Activated CD8-positive, alpha-beta memory T cell treated with anti-CD3 and anti-CD28 coated beads, Interleukin-2, amount 50 U/mL, for 1 hour (primary cell): ENCODE data around the gene ESPNL.
"Not testable (repeated sequence)": the region's sequence is repeated elsewhere in the genome, so short reads cannot be mapped to it uniquely, and the experiment has no call there.

Experiments used
- DNase-seq: peaks from one replicate; pipeline ENCODE4 v3.0.0-alpha.2; 2020; ENCODE audit errors: extremely low read depth

Gene ESPNL

DNA sequence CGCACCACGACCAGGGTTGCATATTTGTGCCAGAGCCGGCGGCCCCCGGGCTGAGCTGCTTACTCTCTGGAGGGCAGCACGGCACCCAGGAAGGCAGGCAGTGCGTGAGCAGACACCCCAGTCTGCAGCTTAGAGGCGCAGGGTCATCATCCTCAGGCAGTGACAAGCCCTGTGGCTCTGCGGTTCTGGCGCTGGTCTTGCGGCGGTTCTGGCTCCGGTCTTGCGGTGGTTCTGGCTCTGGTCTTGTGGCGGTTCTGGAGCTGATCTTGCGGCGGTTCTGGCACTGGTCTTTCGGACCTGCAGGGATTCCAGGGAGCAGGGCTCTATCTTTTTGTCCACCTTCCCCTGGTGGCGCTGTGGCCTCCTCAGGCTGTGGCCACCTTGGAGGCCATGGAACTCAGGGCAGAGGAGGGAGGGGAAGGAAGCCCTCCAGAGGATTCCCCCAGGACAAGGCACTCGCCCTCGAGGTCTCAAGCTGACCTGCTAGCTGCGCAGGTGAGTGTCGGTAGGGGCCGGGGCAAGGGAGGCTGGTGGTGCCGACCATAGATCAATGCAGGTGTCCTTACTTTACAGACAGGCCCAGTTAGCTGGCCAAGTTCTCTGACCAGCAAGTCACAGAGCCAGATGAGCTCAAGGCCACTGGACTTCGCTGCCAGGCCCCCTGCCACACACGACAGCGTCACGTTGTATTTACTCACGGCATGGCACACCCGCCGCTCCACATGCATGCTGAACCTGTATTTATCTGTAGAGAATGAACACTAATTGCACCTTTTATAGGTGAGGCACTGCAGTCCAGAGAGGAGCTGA, 14.9 kb downstream of the ESPNL start:
- DNase-seq: no peak

DNA sequence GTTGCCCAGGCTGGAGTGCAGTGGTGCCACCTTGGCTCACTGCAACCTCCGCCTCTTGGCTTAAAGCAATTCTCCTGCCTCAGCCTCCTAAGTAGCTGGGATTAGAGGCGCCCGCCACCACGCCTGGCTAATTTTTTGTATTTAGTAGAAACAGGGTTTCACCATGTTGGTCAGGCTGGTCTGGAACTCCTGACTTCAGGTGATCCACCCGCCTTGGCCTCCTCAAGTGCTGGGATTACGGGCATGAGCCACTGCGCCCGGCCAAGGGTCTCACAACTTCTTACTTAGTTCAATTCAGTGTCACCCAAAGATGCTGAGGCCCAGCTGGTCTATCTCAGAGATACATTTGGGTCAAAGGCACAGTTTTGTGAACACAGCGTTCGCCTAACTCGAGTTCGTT, 15.6 kb downstream of the ESPNL start:
- DNase-seq: not testable (repeated sequence)

DNA sequence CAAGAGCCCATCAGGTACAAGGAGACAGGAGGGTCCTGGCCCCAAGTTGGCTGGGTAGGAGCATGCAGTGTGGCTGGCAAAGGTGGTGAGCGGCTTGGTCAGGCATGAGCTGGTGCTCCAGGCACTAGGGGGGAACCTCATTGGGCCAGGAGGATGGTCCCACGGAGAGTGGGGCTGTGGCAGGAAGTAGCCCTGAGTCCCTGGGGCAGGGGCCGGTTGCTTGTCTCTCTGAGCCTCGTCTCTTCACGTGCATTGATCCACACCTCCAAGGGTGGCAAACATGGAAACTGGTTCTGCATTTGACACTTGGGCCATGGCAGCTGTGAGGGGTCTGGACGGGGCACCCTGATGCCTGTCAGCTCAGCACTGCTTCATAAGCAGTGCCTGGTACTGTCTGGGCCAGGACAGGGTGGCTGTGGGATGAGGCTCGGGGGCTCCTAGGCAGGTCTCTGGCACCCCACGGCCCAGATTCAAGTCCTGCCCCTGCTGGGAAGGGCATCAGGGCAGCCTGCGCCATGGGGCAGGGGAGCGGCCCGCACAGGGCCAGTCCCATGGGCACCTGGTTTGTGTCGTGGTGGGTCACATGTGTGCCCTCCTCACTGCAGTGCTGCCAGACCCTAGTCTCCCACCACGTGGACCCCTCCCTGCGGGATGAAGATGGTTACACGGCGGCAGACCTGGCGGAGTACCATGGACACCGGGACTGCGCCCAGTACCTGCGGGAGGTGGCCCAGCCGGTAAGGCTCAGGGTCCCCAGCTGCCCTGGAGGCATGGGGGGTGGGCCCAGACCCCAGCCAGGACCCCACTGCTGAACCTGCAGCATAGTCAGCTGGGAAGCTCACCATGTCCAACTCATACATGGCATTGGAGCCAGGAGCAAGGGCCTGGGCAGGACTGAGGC, 16.4 kb downstream of the ESPNL start:
- no peak for DNase-seq

DNA sequence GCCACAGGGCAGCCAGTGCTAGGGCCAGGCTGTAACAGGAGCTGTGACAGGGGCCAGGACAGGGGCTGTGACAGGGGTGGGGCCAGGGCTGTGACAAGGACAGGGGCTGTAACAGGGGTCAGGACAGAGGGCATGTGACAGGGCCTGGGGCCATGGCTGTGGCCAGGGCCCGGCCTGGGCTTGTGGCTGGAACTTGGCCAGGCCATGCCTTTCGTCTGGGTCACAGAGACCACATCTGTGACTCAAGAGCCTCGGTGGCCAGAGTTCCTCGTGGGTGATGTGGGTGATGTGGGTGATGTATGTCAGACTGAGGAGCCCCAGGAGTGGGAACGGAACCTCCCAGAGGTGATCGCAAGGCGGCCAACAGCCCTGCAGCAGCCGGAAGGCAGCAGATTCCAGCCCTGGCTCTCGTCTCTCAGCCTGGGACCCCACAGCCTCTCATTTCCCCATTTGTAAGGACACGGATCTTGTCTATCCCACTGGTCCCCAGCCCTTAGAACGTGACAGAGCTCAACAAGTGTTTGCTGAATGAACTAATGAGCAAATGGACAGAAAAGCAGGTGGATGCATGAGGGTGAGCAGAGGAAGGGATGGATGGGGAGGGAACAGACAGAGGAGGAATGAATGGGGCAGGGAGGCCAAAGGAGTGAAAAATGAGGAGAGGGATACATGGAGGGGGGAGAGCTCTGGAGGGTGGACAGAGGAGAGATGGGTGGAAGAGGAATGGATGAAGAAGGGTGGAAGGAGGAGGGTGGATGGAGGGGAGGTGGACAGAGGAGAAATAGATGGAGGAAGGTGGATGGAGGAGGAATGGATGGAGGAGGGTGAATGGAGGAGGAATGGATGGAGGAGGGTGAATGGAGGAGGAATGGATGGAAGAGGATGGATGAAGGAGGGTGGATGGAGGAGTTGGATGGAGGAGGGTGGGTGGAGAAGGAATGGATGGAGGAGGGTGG, 17.3 kb downstream of the ESPNL start:
- no peak for DNase-seq

DNA sequence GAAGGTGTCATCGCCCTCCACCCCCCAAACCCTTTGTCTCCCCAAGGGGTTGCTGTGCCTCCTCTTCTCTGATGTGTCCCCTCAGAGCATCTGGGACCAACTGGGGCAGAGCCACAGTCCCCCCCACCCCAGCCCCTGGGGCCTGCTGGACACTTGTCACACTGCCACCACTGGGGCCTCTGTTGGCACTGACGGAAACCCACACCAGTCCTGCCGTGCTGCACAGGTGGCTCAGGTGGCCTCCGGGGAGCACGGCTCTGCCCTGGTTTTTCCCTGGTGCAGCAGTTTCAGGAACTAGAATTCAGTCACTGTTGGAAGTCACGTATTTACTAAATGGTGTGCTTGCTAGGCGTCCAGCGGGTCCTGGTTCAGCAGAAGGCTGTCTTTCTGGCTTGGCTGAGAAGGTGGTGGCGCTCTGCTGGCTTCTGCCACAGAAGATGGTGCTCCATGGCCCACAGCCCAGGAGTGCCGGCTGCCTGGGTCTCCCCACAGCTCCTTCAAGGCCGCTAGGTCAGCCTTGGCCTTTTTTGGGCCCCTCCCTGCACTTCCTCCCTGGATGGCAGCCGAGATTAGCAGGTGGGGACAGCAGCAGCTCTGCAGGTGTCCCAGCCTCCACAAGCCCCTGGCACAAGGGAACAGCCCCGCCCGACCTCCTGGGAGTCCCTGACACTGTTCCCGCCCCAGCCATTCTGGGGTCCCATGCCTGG, 19.8 kb downstream of the ESPNL start:
- DNase-seq: no peak

DNA sequence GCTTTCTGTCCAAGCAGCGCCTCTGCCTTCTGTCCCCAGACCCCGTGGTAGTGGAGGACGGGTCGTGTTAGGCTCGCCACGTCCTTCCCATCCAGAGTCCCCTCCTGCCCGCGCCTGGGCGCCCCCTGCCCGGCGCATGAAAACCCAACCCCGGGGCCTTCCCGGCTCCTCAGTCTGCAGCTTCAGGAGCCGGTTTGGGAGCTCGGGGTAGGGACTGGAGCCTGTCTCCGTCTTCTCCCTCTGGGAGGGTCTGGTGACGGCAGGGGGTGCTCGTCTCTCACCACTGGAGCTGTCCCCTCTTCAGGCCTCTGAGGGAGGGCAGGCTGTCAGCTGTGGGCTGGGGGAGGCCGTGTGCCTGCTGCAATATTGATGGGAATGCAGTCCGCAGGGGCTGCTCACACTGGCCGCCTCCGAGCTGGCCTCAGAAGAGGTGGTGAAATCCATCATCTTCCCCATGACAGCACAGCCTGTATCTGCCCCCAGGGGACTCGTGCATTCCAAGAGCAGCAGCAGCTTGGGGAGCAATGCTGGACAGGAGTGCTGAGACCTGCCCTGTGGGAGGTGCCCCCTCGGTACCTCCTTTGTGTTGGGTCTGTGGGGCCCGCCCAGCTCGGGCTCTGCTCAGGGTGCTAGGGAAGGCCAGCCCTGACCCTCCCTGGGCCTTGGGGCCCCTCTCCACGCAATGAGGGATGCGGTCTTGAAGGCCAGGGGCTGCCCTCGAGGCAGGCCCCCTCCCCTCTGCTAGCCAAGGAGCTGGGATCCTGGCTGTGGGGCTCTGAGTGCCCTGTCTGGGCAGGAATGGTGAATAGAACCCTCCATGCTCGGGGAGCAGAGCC, 20.5 kb downstream of the ESPNL start:
- DNase-seq: no peak

DNA sequence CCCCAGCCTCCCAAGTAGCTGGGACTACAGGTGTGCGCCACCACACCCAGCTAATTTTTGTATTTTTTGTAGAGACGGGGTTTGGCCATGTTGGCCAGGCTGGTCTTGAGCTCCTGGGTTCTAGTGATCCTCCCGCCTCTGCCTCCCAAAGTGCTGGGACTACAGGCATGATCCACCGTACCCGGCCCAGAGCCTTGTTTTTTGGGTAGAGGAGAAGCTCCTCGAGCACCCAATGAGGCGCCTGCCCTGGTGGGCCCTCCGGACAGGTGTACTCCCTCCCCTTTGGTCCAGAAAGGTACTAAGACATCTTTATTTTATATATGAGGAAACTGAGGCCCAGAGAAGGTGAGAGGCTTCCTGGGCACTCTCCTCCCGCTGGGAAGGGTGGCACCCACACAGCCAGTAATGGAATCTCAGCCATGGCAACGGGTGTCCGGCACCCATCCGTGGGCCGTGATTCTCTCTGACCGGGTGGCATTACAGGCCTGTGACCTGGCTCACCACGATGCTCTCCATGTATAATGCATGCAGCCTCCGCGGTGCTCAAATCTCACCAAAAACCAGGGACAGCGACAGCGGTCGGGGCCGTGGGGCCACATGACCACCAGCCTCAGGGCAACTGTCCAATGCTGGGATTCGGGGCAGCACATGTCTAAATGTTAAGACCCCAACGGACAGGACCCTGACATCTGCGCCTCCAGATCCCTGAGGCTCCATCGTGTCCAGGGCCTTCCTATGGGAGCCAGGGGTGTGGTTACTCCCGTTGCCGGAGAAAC, 21.6 kb downstream of the ESPNL start:
- no peak for DNase-seq

DNA sequence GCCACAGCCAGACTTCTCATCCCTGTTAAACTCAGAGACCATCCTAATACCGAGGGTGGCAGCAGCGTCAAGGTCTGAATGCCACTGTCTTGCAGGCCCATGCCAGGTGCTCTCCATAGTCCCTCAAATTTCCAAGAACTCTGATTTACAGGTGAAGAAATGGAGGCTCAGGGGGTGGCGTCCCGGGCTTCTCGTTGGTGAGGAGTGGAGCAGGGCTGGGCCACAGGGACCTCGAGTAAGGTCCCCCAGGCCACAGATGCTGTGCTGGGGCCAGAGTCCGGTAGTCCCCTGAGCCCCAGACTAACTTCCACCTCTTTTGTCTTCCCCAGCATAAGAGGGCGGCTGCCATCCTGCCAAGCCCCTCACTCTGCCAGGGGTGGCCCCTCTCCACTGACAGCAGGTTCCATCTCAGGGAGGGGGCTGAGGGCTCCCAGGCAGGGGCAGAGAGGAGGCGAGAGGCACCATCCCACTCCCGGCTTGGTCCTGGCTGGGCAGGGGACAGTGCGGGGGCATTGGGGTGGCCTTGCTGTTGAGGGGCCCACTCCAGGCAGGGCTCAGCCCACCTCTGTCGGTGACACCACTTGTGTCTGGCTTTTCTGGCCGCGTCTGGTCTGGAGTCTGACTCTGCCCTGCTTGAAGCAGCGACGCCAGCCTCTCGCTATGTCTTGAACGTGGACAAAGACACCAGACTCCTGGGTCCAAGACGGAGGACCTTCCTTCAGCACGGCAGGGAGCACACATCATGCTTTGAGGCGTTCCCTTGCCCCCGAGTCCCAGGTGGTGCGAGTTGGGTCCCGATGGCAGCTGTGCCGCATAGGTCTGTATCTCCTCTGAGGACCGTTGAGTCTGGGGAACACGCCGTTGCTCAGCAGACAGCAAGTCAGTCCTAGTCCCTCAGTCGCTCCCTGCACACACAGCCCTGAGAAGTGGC, 22.4 kb downstream of the ESPNL start:
- DNase-seq: no peak

DNA sequence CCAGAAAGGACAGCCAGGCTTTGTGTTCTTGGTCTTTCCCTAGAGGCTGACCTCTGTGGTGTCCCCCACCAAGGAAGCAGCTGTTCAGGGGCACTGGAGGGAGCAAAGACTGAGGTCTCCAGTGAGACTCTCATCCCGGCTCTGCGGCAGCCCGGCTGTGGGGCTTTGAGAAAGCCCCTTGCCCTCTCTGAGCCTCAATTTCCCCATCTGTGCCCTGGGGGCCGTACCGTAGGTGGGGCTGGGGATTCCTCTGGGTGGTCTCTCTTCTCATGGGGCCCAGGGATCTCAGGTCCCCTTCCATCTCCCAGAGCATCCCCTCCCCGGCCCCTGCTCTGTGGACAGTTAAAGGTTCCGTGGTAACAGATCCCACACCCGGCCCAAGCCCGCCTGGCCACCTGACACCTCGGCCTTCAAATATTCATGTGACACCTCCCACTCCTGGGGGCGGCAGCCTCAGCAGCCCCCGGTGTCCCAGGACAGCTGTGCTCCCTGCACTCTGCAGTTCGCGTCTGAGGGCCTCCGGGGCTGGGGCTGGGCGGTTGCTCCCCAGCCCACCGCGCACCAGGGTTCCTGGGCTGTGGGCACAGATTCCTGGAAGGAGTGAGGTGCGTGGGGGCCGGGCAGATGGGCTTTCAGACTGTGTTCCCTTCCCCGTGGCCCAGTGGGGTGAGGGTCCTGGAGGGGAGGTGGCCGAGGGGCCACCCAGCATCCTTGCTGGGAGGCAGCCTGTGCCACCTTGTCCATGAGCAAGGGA, 23.3 kb downstream of the ESPNL start:
- DNase-seq: no peak

DNA sequence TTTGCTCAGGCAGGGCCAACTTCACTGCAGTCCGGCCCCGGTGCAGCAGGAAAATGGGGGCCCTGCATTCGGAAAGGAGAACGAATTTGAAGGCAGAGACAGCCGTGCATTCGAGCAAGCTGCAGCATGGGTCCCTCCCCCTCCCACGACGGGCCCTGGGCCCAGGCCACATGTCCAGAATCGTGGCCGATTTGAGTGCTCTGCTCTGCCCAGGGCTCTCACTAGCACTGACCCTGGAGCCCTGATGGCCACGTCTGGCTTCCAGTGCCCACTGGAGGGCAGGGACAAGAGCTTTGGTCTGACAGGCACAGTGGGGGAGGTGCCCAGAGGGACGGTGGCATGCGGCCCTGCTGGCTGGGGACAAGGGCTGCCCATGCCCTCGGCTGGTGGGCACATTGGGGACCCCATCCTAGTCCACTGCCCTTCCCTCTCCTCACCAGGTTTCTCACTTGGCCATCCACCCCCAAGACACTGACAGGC, 23.9 kb downstream of the ESPNL start:
- DNase-seq: no peak

DNA sequence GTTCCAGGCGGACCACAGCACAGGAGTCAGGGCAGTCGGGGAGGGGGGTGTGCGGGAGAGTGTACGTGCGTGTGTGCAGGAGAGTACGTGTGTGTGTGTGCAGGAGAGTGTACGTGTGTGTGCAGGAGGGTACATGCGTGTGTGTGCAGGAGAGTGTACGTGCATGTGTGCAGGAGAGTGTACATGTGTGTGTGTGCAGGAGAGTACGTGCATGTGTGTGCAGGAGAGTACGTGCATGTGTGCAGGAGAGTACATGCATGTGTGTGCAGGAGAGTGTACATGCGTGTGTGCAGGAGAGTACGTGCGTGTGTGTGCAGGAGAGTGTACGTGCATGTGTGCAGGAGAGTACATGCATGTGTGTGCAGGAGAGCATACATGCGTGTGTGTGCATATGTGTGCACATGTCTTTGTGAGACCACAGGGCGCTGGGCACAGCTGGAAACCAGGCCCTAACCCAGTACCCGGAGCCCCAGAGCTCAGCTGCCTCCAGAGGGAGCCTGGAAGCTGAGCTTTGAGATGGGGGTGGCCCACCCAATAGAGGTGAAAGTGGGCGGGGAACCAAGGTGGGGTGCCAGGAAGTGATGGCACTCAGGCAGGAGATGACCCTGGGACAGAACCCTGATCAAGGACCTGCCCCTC, 24.5 kb downstream of the ESPNL start:
- no peak for DNase-seq

DNA sequence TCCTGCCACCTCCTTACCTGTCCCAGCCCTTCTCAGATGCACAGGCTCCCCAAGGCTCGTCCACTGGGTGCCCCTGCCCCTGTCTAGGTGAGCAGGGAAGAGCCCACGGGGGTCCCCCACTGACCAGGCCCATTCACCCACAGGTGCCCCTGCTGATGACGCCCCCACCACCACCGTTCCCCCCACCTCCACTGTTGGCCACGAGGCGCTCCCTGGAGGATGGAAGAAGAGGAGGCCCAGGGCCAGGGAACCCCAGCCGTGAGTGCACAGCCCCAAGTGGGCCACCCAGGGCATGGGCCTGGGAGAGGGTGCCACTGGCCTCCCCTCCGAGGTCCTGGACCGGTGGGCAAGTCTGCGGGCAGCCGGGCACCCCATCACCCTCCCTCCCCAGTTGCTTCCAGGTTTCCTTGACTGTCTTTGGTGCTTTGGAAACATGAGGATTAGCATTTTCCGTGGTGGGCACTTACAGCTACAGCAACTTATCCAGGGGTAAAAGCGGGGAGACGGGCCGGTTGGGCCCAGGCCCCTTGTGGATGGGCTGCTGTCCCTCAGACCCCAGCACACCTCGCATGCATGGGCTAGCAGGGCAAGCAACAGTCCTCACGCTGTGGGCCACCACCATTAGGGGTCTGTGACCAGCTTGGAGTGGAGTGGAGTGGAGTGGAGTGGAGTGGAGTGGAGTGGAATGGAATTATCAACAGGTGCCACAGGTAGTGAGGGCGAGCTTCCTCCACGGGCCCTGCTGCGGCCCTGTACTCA, 25.2 kb downstream of the ESPNL start:
- no peak for DNase-seq

DNA sequence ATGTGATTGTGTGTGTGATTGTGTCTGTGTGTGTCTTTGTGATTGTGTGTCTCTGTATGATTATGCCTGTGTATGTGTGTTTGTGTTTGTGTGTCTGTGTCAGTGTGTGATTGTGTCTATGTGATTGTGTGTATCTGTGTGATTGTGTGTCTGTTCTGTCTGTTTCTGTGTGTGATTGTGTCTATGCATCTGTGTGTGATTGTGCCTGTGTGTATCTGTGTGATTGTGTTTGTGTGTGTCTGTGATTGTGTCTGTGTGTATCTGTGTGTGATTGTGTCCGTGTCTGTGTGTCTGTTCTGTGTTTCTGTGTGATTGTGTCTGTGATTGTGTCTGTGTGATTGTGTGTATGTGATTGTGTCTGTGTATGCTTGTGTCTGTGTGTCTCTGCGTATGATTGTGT, 26.2 kb downstream of the ESPNL start:
- DNase-seq: no peak

DNA sequence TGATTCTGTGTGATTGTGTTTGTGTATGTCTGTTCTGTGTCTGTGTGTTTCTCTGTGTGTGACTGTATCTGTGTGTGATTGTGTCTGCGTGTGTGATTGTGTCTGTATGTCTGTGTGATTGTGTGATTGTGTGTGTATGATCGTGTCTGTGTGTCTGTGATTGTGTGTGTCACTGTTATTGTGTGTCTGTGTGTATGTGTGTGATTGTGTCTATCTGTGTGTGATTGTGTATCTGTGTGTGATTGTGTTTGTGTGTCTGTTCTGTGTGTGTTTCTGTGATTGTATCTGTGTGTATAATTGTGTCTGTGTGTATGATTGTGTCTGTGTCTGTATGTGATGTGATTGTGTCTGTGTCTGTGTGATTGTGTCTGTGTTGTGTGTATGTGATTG, 26.6 kb downstream of the ESPNL start:
- no peak for DNase-seq

DNA sequence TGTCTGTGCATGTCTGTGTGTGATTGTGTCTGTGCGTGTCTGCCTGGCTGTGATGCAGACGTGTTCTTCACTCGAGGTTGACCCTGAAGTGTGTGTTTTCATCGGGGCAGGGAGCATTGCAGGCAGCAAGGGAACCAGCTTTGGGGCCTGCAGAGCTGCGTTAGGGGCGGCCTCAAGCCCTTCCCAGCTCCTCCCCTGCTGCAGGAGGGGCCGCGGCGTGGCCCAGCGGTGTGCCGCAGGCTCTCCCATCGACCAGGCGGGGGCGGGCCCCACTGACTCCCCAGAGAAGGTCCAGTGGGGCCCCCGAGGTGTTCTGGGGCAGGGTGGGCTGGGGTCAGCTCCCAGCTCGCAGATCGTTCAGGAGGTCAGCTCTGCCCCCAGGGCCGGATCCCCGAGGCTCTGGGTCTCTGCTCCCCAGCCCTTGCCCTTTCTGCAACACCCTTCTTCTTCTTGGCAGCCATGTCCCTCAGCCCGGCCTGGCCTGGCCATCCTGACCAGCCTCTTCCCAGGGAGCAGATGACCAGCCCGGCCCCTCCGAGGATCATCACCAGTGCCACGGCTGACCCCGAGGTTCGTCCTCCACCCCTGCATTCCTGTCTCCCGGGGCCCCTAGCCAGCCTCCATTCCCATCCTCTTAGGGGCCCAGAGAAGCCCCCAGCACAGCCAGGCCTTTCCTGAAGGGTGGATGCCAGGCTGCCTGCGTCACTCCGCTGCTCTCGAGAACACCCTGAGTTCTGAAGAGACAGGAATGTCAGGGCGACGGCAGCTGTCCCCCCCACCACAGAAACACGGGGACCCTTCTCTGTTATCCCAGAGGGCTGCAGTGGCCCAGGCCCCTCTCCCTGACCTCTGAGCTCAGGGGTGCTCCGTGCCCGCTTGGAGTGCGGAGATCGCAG, 27.3 kb downstream of the ESPNL start:
- no peak for DNase-seq
